IPS-15b (cell line): ENCODE results near the gene XRN1.
A peak's percentile ranks its signal among the peaks of the same experiment; 100 is the strongest.
"Not testable (repeated sequence)": the region's sequence is repeated elsewhere in the genome, so short reads cannot be mapped to it uniquely, and the experiment has no call there.

Experiments used
- H3K27me3 ChIP-seq: one replicate; pipeline ENCODE4 v1.6.1; 2013; ENCODE audit warnings: low read length; ENCODE audit not compliant: control insufficient read depth, insufficient read depth
- H3K36me3 ChIP-seq: one replicate; pipeline ENCODE4 v1.6.1; 2013; ENCODE audit warnings: low read length; ENCODE audit not compliant: control insufficient read depth, insufficient read depth
- H3K4me1 ChIP-seq: one replicate; pipeline ENCODE4 v1.6.1; 2013; ENCODE audit warnings: mild to moderate bottlenecking, low read length; ENCODE audit not compliant: control insufficient read depth, insufficient read depth
- H3K4me3 ChIP-seq: one replicate; pipeline ENCODE4 v1.5.1; 2013; ENCODE audit warnings: low read depth, low read length
- H3K9ac ChIP-seq: one replicate; pipeline ENCODE4 v1.6.1; 2013; ENCODE audit warnings: low read depth, mild to moderate bottlenecking, low read length
- H3K9me3 ChIP-seq: one replicate; pipeline ENCODE4 v1.6.1; 2013; ENCODE audit warnings: mild to moderate bottlenecking, low read length; ENCODE audit not compliant: control insufficient read depth, insufficient read depth

The XRN1 gene

DNA sequence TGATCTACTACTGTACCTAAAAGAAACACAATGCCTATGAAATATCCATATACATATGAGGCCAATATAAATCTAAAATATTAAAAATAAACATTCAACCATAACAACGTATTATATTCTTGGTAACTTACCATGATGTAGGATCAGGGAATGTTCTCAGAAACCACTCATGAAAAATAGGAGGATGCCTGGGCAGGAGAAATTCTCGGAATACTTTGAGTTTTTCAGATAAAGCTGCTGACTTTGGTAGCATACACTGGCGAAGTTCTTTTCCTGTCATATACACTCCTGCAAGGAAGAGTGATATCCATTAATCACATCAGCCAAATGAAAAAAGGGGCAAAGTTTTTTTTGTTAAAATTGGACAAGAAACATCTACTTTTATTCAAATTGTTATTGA, 11.3 kb upstream of the XRN1 start:
- H3K36me3 ChIP-seq, result no peaks in the 10 kb centered on the region
- no peaks in the 10 kb centered on the region for H3K27me3 ChIP-seq
- no peaks in the 10 kb centered on the region for H3K4me1 ChIP-seq
- no peak overlapping the region for H3K9ac ChIP-seq
- H3K4me3 ChIP-seq, result no peak overlapping the region
- H3K9me3 ChIP-seq, result no peaks in the 10 kb centered on the region

DNA sequence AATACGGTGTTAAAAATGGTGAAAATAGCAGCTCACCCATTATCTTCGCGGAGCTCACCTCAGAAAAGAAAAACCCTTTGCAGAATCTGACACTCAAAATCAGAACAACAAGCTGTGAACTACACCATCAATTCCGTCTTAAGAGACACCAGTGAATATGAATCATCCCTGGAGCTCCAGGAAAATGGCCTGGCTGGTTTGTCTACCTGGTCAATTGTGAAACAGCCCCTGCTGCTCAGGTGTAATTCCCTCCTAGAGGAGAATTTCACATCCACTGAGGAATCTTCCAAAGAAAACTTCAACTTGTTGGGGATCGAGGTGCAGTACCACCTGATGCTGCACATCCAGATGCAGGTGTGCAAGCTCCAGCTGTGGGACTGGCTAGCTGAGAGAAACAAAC, 3.0 kb upstream of the XRN1 start:
- no peaks in the 10 kb centered on the region for H3K27me3 ChIP-seq
- H3K9me3 ChIP-seq, result no peaks in the 10 kb centered on the region
- H3K4me3 ChIP-seq, result no peak overlapping the region
- no peak overlapping the region for H3K9ac ChIP-seq
- H3K36me3 ChIP-seq, result no peaks in the 10 kb centered on the region
- peaks cover 4% of the 10 kb centered on the region for H3K4me1 ChIP-seq

DNA sequence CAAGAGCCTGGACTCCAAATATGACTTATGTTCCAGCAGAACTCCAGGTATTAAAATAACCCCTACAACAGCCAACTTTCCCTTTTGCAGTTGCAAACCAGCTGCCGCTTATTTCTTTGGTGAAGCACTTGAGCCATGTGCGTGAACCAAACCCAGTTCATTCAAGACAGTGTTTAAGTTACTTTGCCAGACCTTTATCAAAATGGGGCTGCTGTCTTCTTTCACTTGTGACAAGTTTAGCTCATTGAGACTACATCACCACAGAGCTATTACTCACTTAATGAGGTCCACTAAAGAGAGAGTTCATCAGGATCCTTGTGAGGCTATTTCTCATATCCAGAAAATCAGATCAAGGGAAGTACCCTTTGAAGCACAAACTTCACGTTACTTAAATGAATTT, 2.4 kb upstream of the XRN1 start:
- H3K36me3 ChIP-seq, result no peaks in the 10 kb centered on the region
- no peak overlapping the region for H3K9ac ChIP-seq
- H3K4me3 ChIP-seq, result no peak overlapping the region
- no peaks in the 10 kb centered on the region for H3K9me3 ChIP-seq
- peaks cover 4% of the 10 kb centered on the region for H3K4me1 ChIP-seq
- H3K27me3 ChIP-seq, result no peaks in the 10 kb centered on the region

DNA sequence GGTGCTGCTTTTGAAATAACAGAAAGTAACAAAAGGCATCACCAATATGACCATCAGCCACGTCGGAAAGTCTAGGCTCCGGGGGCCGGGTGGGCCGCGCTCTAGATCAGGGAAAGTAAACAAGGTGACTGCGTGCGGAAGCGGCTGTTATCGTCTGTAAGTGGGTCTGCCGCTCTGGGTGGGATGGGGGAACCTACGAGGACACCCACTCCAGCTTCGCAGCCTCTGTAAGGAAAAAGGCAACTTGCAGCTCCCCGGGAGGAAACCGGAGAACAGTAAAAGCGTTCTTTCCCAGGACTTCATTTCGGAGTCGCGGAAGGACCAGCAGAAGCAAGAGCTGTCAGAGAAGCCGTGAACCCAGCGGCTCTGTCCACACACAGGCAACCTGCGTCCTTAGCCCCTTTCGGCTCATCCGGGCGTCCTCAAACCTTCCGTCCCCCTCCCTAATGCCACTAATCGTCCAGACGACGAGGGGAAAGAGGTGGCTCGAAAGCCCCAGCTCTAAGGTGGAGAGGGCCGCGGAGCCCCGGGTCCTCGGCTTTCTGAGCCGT, 461 bp downstream of the XRN1 start:
- peak overlapping the region; percentile 95 for H3K9ac ChIP-seq
- H3K27me3 ChIP-seq, result no peaks in the 10 kb centered on the region
- peaks cover 4% of the 10 kb centered on the region for H3K4me1 ChIP-seq
- H3K9me3 ChIP-seq, result no peaks in the 10 kb centered on the region
- H3K4me3 ChIP-seq, result peak overlapping the region; percentile 96
- no peaks in the 10 kb centered on the region for H3K36me3 ChIP-seq

DNA sequence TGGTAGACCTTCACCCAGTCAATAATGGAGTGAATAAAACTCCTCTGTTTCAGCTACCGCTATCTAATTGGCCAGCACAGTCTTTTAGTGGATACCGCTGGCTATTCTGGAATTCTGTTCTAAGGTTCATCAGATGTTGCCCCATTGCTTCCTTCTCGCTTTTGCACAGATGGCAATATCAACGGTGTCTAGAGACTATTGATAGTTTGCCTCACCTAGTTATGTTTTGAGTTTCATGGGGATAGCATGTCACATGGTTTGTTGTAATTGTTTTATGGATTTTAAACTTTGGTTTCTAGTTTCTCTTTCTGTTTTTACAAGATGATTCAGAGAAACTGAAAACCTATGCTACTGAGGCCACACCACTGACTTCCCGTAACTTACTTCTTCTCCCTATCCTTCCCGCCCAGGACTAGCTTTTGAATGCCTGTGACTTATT, 2.0 kb downstream of the XRN1 start:
- no peak overlapping the region for H3K4me3 ChIP-seq
- peaks cover 4% of the 10 kb centered on the region for H3K4me1 ChIP-seq
- no peak overlapping the region for H3K9ac ChIP-seq
- no peaks in the 10 kb centered on the region for H3K27me3 ChIP-seq
- no peaks in the 10 kb centered on the region for H3K9me3 ChIP-seq
- no peaks in the 10 kb centered on the region for H3K36me3 ChIP-seq

DNA sequence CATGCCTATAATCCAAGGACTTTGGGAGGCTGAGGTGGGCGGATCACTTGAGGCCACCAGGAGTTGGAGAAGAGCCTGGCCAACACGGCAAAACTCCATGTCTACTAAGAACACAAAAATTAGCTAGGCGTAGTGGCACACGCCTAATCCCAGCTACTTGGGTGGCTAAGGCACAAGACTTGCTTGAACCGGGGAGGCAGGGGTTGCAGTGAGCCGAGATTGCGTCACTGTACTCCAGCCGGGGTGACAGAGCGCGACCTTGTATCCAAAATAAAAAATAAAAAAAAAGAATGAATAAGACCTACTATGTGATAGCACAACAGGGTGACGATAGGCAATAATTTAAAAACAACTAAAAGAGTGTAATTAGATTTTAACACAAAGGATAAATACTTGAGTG, 3.5 kb downstream of the XRN1 start:
- no peaks in the 10 kb centered on the region for H3K9me3 ChIP-seq
- peaks cover 4% of the 10 kb centered on the region for H3K4me1 ChIP-seq
- no peak overlapping the region for H3K9ac ChIP-seq
- no peak overlapping the region for H3K4me3 ChIP-seq
- no peaks in the 10 kb centered on the region for H3K27me3 ChIP-seq
- no peaks in the 10 kb centered on the region for H3K36me3 ChIP-seq

DNA sequence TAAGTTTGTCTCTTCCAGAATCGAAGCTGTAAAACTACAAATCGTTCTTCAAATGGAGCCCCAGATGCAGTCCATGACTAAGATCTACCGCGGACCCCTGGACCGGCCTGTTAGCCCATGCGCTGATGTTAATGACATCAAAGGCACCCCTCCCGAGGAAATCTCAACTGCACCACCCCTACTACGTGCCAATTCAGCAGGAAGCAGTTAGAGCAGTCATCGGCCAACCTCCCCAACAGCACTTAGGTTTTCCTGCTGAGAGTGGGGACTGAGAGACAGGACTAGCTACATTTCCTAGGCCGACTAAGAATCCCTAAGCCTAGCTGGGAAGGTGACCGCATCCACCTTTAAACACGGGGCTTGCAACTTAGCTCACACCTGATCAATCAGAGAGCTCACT, 4.8 kb downstream of the XRN1 start:
- H3K27me3 ChIP-seq, H3K36me3 ChIP-seq, H3K4me1 ChIP-seq, H3K4me3 ChIP-seq, H3K9ac ChIP-seq, H3K9me3 ChIP-seq: not testable (repeated sequence)

DNA sequence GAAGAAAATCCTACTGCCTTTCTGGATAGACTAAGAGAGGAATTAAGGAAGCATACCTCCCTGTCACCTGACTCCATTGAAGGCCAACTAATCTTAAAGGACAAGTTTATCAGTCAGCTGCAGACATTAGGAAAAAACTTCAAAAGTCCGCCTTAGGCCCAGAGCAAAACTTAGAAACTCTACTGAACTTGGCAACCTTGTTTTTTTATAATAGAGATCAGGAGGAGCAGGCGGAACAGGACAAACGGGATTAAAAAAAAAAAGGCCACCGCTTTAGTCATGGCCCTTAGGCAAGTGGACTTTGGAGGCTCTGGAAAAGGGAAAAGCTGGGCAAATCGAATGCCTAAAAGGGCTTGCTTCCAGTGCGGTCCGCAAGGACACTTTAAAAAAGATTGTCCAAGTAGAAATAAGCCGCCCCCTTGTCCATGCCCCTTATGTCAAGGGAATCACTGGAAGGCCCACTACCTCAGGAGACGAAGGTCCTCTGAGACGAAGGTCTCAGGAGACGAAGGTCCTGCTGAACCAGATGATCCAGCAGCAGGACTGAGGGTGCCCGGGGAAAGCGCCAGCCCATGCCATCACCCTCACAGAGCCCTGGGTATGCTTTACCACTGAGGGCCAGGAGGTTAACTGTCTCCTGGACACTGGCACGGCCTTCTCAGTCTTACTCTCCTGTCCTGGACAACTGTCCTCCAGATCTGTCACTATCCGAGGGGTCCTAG, 8.2 kb downstream of the XRN1 start:
- H3K9me3 ChIP-seq, H3K36me3 ChIP-seq, H3K9ac ChIP-seq, H3K4me1 ChIP-seq, H3K4me3 ChIP-seq, H3K27me3 ChIP-seq: not testable (repeated sequence)

DNA sequence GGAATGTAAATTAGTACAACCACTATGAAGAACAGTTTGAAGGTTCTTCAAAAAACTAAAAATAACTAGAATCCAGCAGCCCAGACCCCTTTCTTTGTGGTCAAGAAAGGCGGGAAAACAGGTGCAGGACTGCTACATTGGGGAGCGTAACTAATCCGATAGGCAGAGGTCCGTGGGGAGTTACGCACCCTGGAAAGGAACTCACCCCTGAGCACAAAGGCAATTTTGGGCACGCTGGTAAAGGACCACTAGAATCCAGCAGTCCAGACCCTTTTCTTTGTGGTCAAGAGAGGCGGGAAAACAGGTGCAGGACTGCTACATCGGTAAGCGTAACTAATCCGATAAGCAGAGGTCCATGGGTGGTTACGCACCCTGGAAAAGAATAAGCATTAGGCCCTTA, 9.7 kb downstream of the XRN1 start:
- not testable (repeated sequence) for H3K4me3 ChIP-seq, H3K9me3 ChIP-seq, H3K4me1 ChIP-seq, H3K9ac ChIP-seq, H3K36me3 ChIP-seq, H3K27me3 ChIP-seq

DNA sequence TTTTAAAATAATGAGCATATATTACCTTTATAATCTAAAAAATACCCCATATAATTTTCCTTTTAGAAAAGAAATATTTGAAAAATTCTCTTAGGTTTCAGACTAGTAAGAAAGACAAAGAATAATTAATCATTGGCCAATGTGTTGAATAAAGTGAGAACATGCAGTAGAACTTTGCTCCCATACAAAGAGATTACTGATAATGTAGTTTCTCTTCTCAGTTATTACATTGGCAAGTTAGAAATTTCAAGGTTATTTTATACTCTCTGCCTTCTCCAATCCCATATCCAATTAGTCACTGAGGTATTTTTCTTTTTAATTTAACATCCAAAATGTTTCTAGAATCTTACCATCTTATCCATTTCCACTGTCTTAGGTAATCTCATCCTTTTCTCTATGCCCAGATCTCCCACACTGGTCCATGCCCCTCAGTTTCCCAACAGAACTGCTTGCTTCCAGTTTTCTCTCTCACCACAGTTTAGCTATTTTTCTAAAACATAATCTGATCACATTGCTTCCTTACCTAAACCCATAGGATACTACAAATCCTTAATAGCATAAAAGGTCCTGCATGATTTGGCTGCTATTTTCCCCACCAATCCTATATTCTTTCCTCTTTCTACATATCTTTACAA, 10.8 kb downstream of the XRN1 start:
- H3K9ac ChIP-seq, result no peak overlapping the region
- H3K36me3 ChIP-seq, result no peaks in the 10 kb centered on the region
- H3K9me3 ChIP-seq, result no peaks in the 10 kb centered on the region
- no peaks in the 10 kb centered on the region for H3K4me1 ChIP-seq
- H3K27me3 ChIP-seq, result no peaks in the 10 kb centered on the region
- H3K4me3 ChIP-seq, result no peak overlapping the region

DNA sequence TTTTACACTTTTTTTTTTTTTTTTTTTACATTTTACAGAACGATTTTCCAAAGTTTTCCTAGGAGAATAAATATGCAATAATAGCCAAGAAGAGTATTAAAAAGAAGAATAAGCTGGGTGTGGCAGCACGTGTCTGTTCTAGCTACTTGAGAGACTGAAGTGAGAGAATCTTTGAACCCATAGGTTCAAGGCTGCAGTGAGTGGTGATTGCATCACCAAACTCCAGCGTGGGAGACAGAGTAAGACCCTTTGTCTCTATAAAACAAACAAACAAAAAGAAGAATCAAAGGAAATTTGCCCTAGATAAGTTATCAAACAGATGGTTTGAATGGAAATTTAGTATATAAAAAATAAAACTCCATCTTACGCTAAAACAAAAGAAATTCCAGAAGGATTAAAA, 13.3 kb downstream of the XRN1 start:
- no peak overlapping the region for H3K9ac ChIP-seq
- no peak overlapping the region for H3K4me3 ChIP-seq
- H3K4me1 ChIP-seq, result no peaks in the 10 kb centered on the region
- H3K27me3 ChIP-seq, result no peaks in the 10 kb centered on the region
- H3K9me3 ChIP-seq, result no peaks in the 10 kb centered on the region
- H3K36me3 ChIP-seq, result no peaks in the 10 kb centered on the region

DNA sequence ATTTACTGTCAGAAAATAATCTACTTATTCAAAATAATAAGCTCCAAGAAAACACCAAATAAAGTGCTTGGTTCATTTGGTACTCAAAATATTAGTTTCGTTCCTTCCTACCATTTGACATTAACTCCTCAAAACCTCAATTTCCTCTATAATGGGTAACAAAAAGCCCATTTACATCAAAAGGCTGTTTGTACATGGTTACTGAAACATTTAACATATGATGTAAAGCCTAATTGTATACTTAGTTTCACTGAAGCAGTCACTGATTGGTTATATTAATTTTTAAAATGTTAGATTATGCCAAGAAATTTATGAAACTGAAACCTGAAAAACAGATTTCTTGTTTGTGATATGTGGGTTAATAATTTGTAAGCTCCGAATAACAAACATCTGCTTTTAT, 14.7 kb downstream of the XRN1 start:
- Histone ChIP-seq H3K27me3 (no peaks in the 10 kb centered on the region), H3K4me1 (no peaks in the 10 kb centered on the region), H3K9me3 (no peaks in the 10 kb centered on the region), H3K9ac (no peak overlapping the region), H3K4me3 (no peak overlapping the region), H3K36me3 (no peaks in the 10 kb centered on the region)
